IMR-90 (cell line): ENCODE data around the gene LLGL1. TPM values are rescaled to one million over a fixed set of nuclear protein-coding genes. Genes with fewer than 3 reads are reported as not detected.

Experiments
- ATAC-seq: fragments of 200-7000 bp; cut with Tn5 transposase; 2 replicates; pipeline ENCODE4 v1.9.1; 2020; ENCODE audit warnings: low read depth, mild to moderate bottlenecking, moderate library complexity
- BruUV-seq: library from RNA; stranded (reverse); fragments of 400-500 nt; replicated peaks from 2 replicates; lab custom pipeline; 2021; lab: Mats Ljungman, UMichigan
- CTCF ChIA-PET: fragments of 300-600 bp; formaldehyde crosslinking; extraction: SDS; loops from one replicate; lab custom pipeline; 2021; ENCODE audit warnings: antibody characterized with exemption; lab: Yijun Ruan, JAX
- POLR2A ChIA-PET: fragments of 300-600 bp; sonication (Branson Sonifier 250); formaldehyde crosslinking; loops from one replicate; lab custom pipeline; 2022; ENCODE audit warnings: antibody characterized with exemption; ENCODE audit not compliant: unreplicated experiment; lab: Charles Lee
- DNase-seq: peaks from one replicate; pipeline ENCODE4 v3.0.0; 2013
- H2AFZ ChIP-seq: replicated peaks from 2 replicates; pipeline ENCODE3; 2013; ENCODE audit warnings: low read length, mild to moderate bottlenecking; ENCODE audit not compliant: poor library complexity
- H2AK5ac ChIP-seq: 2 replicates; pipeline ENCODE4 v1.6.1; 2013; ENCODE audit warnings: low read depth, low read length, inconsistent platforms
- H2AK9ac ChIP-seq: replicated peaks from 2 replicates; pipeline ENCODE3; 2013; ENCODE audit warnings: mild to moderate bottlenecking, low read depth, low read length, moderate library complexity; ENCODE audit not compliant: poor library complexity
- H2BK120ac ChIP-seq: 2 replicates; pipeline ENCODE4 v1.6.1; 2013; ENCODE audit warnings: low read depth, low read length, inconsistent platforms
- H2BK15ac ChIP-seq: 3 replicates; pipeline ENCODE4 v1.6.1; 2013; ENCODE audit warnings: low read depth, low read length, inconsistent platforms
- H2BK20ac ChIP-seq: 2 replicates; pipeline ENCODE4 v1.6.1; 2013; ENCODE audit warnings: low read depth, mild to moderate bottlenecking, inconsistent platforms, low read length, moderate library complexity
- H2BK5ac ChIP-seq: 2 replicates; pipeline ENCODE4 v1.6.1; 2013; ENCODE audit warnings: mild to moderate bottlenecking, low read depth, low read length, inconsistent platforms; ENCODE audit not compliant: poor library complexity, severe bottlenecking
- H3K14ac ChIP-seq: replicated peaks from 2 replicates; pipeline ENCODE4 v1.6.1; 2013; ENCODE audit warnings: low read depth, low read length, inconsistent platforms
- H3K18ac ChIP-seq: 2 replicates; pipeline ENCODE4 v1.6.1; 2013; ENCODE audit warnings: low read depth, low read length, control low read depth
- H3K23ac ChIP-seq: 2 replicates; pipeline ENCODE4 v1.6.1; 2013; ENCODE audit warnings: low read depth, low read length, inconsistent platforms
- H3K27ac ChIP-seq: 2 replicates; pipeline ENCODE4 v1.5.1; 2013; ENCODE audit warnings: mild to moderate bottlenecking, control low read depth, low read length; ENCODE audit not compliant: insufficient read depth
- H3K27me3 ChIP-seq: 2 replicates; pipeline ENCODE4 v1.6.1; 2013; ENCODE audit warnings: low read length; ENCODE audit not compliant: control insufficient read depth, insufficient read depth
- H3K36me3 ChIP-seq: 2 replicates; pipeline ENCODE4 v1.6.1; 2013; ENCODE audit warnings: low read length, mixed read lengths; ENCODE audit not compliant: control insufficient read depth, insufficient read depth
- H3K4ac ChIP-seq: 2 replicates; pipeline ENCODE4 v1.6.1; 2013; ENCODE audit warnings: low read depth, low read length, inconsistent platforms
- H3K4me1 ChIP-seq: 2 replicates; pipeline ENCODE4 v1.6.1; 2013; ENCODE audit warnings: low read length, mixed read lengths; ENCODE audit not compliant: control insufficient read depth, insufficient read depth
- H3K4me2 ChIP-seq: 2 replicates; pipeline ENCODE4 v1.6.1; 2013; ENCODE audit warnings: low read depth, mild to moderate bottlenecking, control low read depth, low read length, moderate library complexity
- H3K4me3 ChIP-seq: 2 replicates; pipeline ENCODE4 v1.5.1; 2013; ENCODE audit warnings: low read depth, mild to moderate bottlenecking, control low read depth, low read length, moderate library complexity; ENCODE audit not compliant: insufficient read depth
- H3K56ac ChIP-seq: 2 replicates; pipeline ENCODE4 v1.6.1; 2013; ENCODE audit warnings: low read length, inconsistent platforms; ENCODE audit not compliant: insufficient read depth; ENCODE audit errors: extremely low read depth
- H3K79me1 ChIP-seq, 2 experiments: 2 replicates each; pipeline ENCODE4 v1.6.1; 2013; ENCODE audit warnings: low read length in 2 of 2, inconsistent platforms in 1 of 2, low read depth in 1 of 2
- H3K9ac ChIP-seq: 2 replicates; pipeline ENCODE4 v1.6.1; 2013; ENCODE audit warnings: low read depth, low read length, control low read depth
- H3K9me1 ChIP-seq: 2 replicates; pipeline ENCODE4 v1.6.1; 2013; ENCODE audit warnings: low read length, inconsistent platforms; ENCODE audit not compliant: insufficient read depth
- H3K9me3 ChIP-seq: 2 replicates; pipeline ENCODE4 v1.6.1; 2013; ENCODE audit warnings: low read length; ENCODE audit not compliant: control insufficient read depth, insufficient read depth
- H4K20me1 ChIP-seq: 2 replicates; pipeline ENCODE4 v1.6.1; 2013; ENCODE audit warnings: low read length, inconsistent platforms; ENCODE audit not compliant: insufficient read depth
- H4K5ac ChIP-seq: 2 replicates; pipeline ENCODE4 v1.6.1; 2013; ENCODE audit warnings: mild to moderate bottlenecking, low read depth, low read length, control low read depth
- H4K8ac ChIP-seq, 2 experiments: 2 replicates each; pipeline ENCODE4 v1.6.1; 2013; ENCODE audit warnings: low read depth in 2 of 2, low read length in 2 of 2, control low read depth in 1 of 2, inconsistent platforms in 1 of 2
- H4K91ac ChIP-seq: 2 replicates; pipeline ENCODE4 v1.6.1; 2013; ENCODE audit warnings: low read depth, low read length, inconsistent platforms; ENCODE audit not compliant: insufficient read depth
- BHLHE40 ChIP-seq: fragments of 150-350 bp; IDR thresholded peaks from 2 replicates; pipeline ENCODE4 v1.6.1; 2016; ENCODE audit warnings: mild to moderate bottlenecking, low read depth, low read length
- CEBPB ChIP-seq: IDR thresholded peaks from 2 replicates; pipeline ENCODE4 v1.6.1; 2012; ENCODE audit warnings: low read depth, low read length, improper control_type of control experiment
- CHD1 ChIP-seq: IDR thresholded peaks from 2 replicates; pipeline ENCODE4 v1.6.1; 2012; ENCODE audit warnings: low read depth, low read length, improper control_type of control experiment
- CTCF ChIP-seq: conservative IDR thresholded peaks from 2 replicates; pipeline ENCODE4 v1.5.1; 2012; ENCODE audit warnings: mild to moderate bottlenecking, low read depth, low read length, improper control_type of control experiment
- ELK1 ChIP-seq: fragments of 150-350 bp; IDR thresholded peaks from 2 replicates; pipeline ENCODE4 v1.6.1; 2016; ENCODE audit warnings: low read depth, mild to moderate bottlenecking, low read length, moderate library complexity, borderline replicate concordance
- MAFK ChIP-seq: IDR thresholded peaks from 2 replicates; pipeline ENCODE4 v1.6.1; 2012; ENCODE audit warnings: low read depth, low read length, improper control_type of control experiment
- MAZ ChIP-seq: IDR thresholded peaks from 2 replicates; pipeline ENCODE4 v1.6.1; 2012; ENCODE audit warnings: low read depth, mild to moderate bottlenecking, low read length, improper control_type of control experiment, moderate library complexity, borderline replicate concordance
- POLR2A ChIP-seq: IDR thresholded peaks from 2 replicates; pipeline ENCODE4 v1.6.1; 2012; ENCODE audit warnings: mild to moderate bottlenecking, low read depth, low read length
- RAD21 ChIP-seq: IDR thresholded peaks from 2 replicates; pipeline ENCODE4 v1.6.1; 2012; ENCODE audit warnings: low read length, improper control_type of control experiment
- RCOR1 ChIP-seq: IDR thresholded peaks from 2 replicates; pipeline ENCODE4 v1.6.1; 2012; ENCODE audit warnings: mild to moderate bottlenecking, low read length, improper control_type of control experiment; ENCODE audit not compliant: insufficient replicate concordance
- RFX5 ChIP-seq: IDR thresholded peaks from 2 replicates; pipeline ENCODE4 v1.8.0; 2012; ENCODE audit warnings: low read depth, mild to moderate bottlenecking, low read length, moderate library complexity
- SMC3 ChIP-seq: fragments of 150-350 bp; IDR thresholded peaks from 2 replicates; pipeline ENCODE4 v1.6.1; 2016; ENCODE audit warnings: low read depth, mild to moderate bottlenecking, antibody characterized with exemption, low read length, moderate library complexity
- USF2 ChIP-seq: fragments of 150-350 bp; IDR thresholded peaks from 2 replicates; pipeline ENCODE4 v1.6.1; 2017; ENCODE audit warnings: mild to moderate bottlenecking, antibody characterized with exemption, low read length, low read depth
- WGBS, 2 experiments: methylation state at CpG; one replicate each; pipeline versions ENCODE4 v1.1.5 to v1.1.7; 2013; ENCODE audit warnings: missing lambda C conversion rate in 2 of 2; ENCODE audit not compliant: insufficient read length in 1 of 2; ENCODE audit errors: extremely low coverage in 2 of 2; 5-methylcytosine and 5-hydroxymethylcytosine counted together
- dilution Hi-C: fragments of 300-500 bp; cut with HindIII; formaldehyde crosslinking; loops from one replicate; pipeline ENCODE4 v1.14.3; 2018; ENCODE audit warnings: low sequenced_read_pairs; ENCODE audit not compliant: unreplicated experiment
- in situ Hi-C: fragments of 300-500 bp; cut with MboI; formaldehyde crosslinking; loops from 3 replicates; pipeline ENCODE4 v1.14.3; 2019; ENCODE audit warnings: low sequenced_read_pairs, inconsistent platforms, mixed read lengths
- intact Hi-C: fragments of 100-400 bp; cut with micrococcal nuclease; formaldehyde crosslinking; loops from 2 replicates; pipeline ENCODE4 v1.10.0; 2022
- polyA plus RNA-seq, 3 experiments: library from polyadenylated mRNA; depleted of rRNA; stranded (reverse); fragments of >200 nt; gene quantifications; 2 replicates each; pipeline ENCODE4 v1.2.3, GENCODE V29; 2012; ENCODE audit warnings: low replicate concordance in 1 of 3
- total RNA-seq: library from RNA; depleted of rRNA; stranded (reverse); fragments of >200 nt; gene quantifications from 2 replicates; pipeline ENCODE4 v1.2.3, GENCODE V29; 2012

LLGL1 gene
- total and polyA plus RNA-seq, 2 of the 4 experiments (the other 2 are of a cell fraction): 40.1 to 52.9 TPM

- TF ChIP-seq MAZ: 0 out of 2 replicates have a peak, but pooled peaks have one; percentile 68
- TF ChIP-seq CEBPB: no peak
- no peak for TF ChIP-seq RCOR1
- TF ChIP-seq POLR2A: no peak
These were observed at the start of gene LLGL1 (continued) for GRCh38 chr17:18225121-18225641.

- ChIA-PET CTCF (no interaction called here), POLR2A (no interaction called here)
- H3K4me3 ChIP-seq: no peak overlapping the region
- no peaks in the 10 kb centered on the region for H4K20me1 ChIP-seq
- DNase-seq (no peak), ATAC-seq (no peak)
- H3K23ac ChIP-seq: no peak overlapping the region
- H3K9me1 ChIP-seq: peaks cover 4% of the 10 kb centered on the region
- no peak overlapping the region for H4K5ac ChIP-seq
- H3K27ac ChIP-seq: no peak overlapping the region
- no TSS peak for BruUV-seq
- H3K27me3 ChIP-seq: peaks cover under 1% of the 10 kb centered on the region; the same call in 1 of the 2 replicates
- peaks cover 9% of the 10 kb centered on the region for H3K4me1 ChIP-seq
- no peak overlapping the region for H2AFZ ChIP-seq
- no peak overlapping the region for H2AK9ac ChIP-seq
- dilution Hi-C loops (no loop called here), in situ Hi-C loops (no loop called here), intact Hi-C loops (no loop called here)
- no peak overlapping the region for H4K91ac ChIP-seq
- no peak overlapping the region for H2AK5ac ChIP-seq
- no peak overlapping the region for H3K4ac ChIP-seq
- no peak overlapping the region for H3K18ac ChIP-seq
- 71% methylated on average over 4 of the region's 7 CpGs; no CpG with 5 or more reads in 1 of the 2 experiments for WGBS, 2 experiments
- H2BK15ac ChIP-seq: no peak overlapping the region
- H2BK120ac ChIP-seq: no peak overlapping the region
- H3K36me3 ChIP-seq: no peaks in the 10 kb centered on the region
- H2BK20ac ChIP-seq: no peak overlapping the region
- no peak overlapping the region for H2BK5ac ChIP-seq
- no peak overlapping the region for H3K4me2 ChIP-seq
- no peaks in the 10 kb centered on the region for H3K9me3 ChIP-seq
- no peak overlapping the region for H3K9ac ChIP-seq
- no peak overlapping the region for H3K56ac ChIP-seq
- H4K8ac ChIP-seq: no peak overlapping the region
- H3K14ac ChIP-seq: no peak overlapping the region; the same call in 1 of the 2 replicates
- no peaks in the 10 kb centered on the region for H3K79me1 ChIP-seq
- TF ChIP-seq MAFK (no peak), RCOR1 (no peak), RFX5 (no peak), ELK1 (no peak), CEBPB (no peak), SMC3 (no peak), CHD1 (no peak), USF2 (no peak), CTCF (no peak), POLR2A (no peak), RAD21 (no peak), BHLHE40 (no peak)
These were observed 49.3 kb upstream of the LLGL1 start for GRCh38 chr17:18176176-18176575.
